Natural killer cell (primary cell): ENCODE measurements around the gene MYO15A. TPM values are rescaled to one million over a fixed set of nuclear protein-coding genes. Genes with fewer than 3 reads are reported as not detected.

ENCODE experiments used
- ATAC-seq, 3 donors: fragments of 150-1000 bp in 2 of 3; fragments of 200-7000 bp in 1 of 3; cut with Tn5 transposase; 1 replicate in 1 of 3; 2 replicates in 2 of 3; pipeline ENCODE4 v1.10.0; 2021; ENCODE audit warnings: mild to moderate bottlenecking in 2 of 3, moderate library complexity in 2 of 3
- DNase-seq, 2 donors: peaks; one replicate each; pipeline versions ENCODE4 v3.0.0 to v3.0.0-alpha.2; 2013 to 2021; ENCODE audit warnings: mixed read lengths in 1 of 2
- H3K27ac ChIP-seq: one replicate; pipeline ENCODE4 v1.5.1; 2013; ENCODE audit warnings: mild to moderate bottlenecking, low read length
- H3K27me3 ChIP-seq: one replicate; pipeline ENCODE4 v1.6.1; 2013; ENCODE audit warnings: low read length; ENCODE audit not compliant: control insufficient read depth, insufficient read depth
- H3K36me3 ChIP-seq: one replicate; pipeline ENCODE4 v1.6.1; 2013; ENCODE audit warnings: low read length; ENCODE audit not compliant: control insufficient read depth, insufficient read depth
- H3K4me1 ChIP-seq: one replicate; pipeline ENCODE4 v1.6.1; 2013; ENCODE audit warnings: low read length; ENCODE audit not compliant: control insufficient read depth, insufficient read depth
- H3K4me3 ChIP-seq: one replicate; pipeline ENCODE4 v1.5.1; 2013; ENCODE audit warnings: low read length
- H3K9me3 ChIP-seq: one replicate; pipeline ENCODE4 v1.6.1; 2013; ENCODE audit warnings: low read length; ENCODE audit not compliant: control insufficient read depth, insufficient read depth
- H3K27ac Mint-ChIP-seq, 2 donors: one replicate each; pipeline ENCODE4 v1.8.0; 2022; ENCODE audit warnings: mild to moderate bottlenecking in 2 of 2, mixed read lengths in 2 of 2, moderate library complexity in 1 of 2
- H3K27me3 Mint-ChIP-seq, 2 donors: one replicate each; pipeline ENCODE4 v1.8.0; 2022; ENCODE audit warnings: low read depth in 2 of 2, mixed read lengths in 2 of 2
- H3K36me3 Mint-ChIP-seq: one replicate; pipeline ENCODE4 v1.8.0; 2022; ENCODE audit warnings: mixed read lengths
- H3K4me1 Mint-ChIP-seq, 2 donors: one replicate each; pipeline ENCODE4 v1.8.0; 2022; ENCODE audit warnings: mixed read lengths in 2 of 2
- H3K4me3 Mint-ChIP-seq: one replicate; pipeline ENCODE4 v1.8.0; 2022; ENCODE audit warnings: mild to moderate bottlenecking, moderate library complexity, mixed read lengths
- H3K9me3 Mint-ChIP-seq, 2 donors: one replicate each; pipeline ENCODE4 v1.8.0; 2022; ENCODE audit warnings: mixed read lengths in 2 of 2
- WGBS: methylation state at CpG from one replicate; pipeline ENCODE4 v1.1.7; 2013; ENCODE audit warnings: missing lambda C conversion rate; ENCODE audit not compliant: insufficient coverage; 5-methylcytosine and 5-hydroxymethylcytosine counted together
- intact Hi-C: fragments of 100-400 bp; cut with micrococcal nuclease; formaldehyde crosslinking; loops from one replicate; pipeline ENCODE4 v1.14.2; 2022
- total RNA-seq, 4 donors: library from RNA; stranded (reverse); fragments of 120-200 nt in 1 of 4; gene quantifications; one replicate each; pipeline versions ENCODE4 v1.2.3 to v1.2.4, GENCODE V29; 2013 to 2022
- TF ChIP-seq, protein P1 (sequence below): fragments of 200-600 bp; IDR thresholded peaks from one replicate; pipeline ENCODE4 v1.8.0; 2022; ENCODE audit warnings: antibody characterized with exemption

Gene MYO15A
- total RNA-seq, 3 donors from 2014 or later (not counting 1 experiment from before 2014, with no cell fraction given) = 1.6 to 2.0 (median 1.8) TPM

DNA sequence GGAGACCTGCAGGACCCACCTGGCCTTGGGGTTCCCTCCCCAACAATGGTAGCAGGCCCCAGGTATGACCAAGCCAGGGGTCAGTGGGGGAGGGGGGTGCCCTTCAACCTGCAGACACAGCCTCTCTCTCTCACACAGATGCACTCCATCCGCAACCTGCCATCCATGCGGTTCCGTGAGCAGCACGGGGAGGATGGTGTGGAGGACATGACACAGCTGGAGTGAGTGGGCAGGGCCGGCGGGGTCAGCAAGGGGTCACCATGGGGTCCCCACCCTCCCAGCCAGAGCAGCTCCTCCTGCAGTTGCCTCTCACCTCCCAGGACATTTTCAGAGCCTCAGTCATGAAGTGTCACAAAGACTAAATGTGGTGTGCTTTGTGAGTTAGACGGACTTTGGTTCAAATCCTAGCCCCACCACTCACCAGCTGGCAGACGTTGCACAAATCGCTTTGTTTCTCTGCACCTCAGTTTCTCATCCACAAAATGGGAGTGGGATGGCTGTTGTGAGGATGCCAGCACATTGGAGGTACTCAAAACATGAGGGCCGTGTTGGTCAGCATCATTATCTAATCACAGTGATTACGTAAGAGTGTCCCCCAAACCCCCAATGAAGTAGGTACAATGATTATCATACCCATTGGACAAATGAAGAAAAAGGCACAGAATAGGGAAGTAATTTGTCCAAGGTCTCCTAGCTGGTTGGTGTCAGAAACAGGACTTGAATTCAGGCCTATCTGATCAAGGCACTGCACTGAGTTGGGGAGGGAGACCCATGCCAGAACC, 16.0 kb downstream of the MYO15A start:
- no peak overlapping the region for H3K27ac Mint-ChIP-seq
- ATAC-seq = no peak
- 97% methylated on average over 10 of the region's 11 CpGs for WGBS

DNA sequence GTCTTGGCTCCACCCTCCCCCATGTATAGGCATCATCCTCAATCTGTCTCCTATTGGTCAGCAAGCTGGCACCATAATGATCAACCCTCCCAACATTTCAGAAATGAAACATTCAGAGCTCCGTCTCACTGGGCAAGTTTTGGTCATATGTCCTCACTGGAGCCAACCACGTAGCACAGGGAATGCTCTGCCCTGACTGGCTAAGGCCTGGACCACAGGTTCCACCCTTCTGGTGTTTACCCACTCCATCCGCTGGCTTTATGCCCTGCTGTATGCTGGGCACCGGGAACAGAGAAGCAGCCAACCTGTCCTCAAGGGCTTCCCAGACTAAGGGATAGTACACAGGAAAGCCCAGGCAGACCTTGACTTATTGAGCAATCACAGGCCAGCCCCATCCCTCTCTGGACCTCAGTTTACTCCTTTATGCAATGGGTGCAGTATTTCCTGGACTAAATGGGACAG, 20.5 kb downstream of the MYO15A start:
- Histone ChIP-seq H3K27ac (no peak overlapping the region), H3K4me3 (no peak overlapping the region), H3K4me1 (no peaks in the 10 kb centered on the region), H3K36me3 (no peaks in the 10 kb centered on the region), H3K27me3 (no peaks in the 10 kb centered on the region), H3K9me3 (no peaks in the 10 kb centered on the region)
- intact Hi-C loops = no loop called here
- Mint-ChIP-seq H3K36me3 (no peaks in the 10 kb centered on the region), H3K9me3 (no peaks in the 10 kb centered on the region), H3K27me3 (no peaks in the 10 kb centered on the region), H3K27ac (no peak overlapping the region), H3K4me3 (no peak overlapping the region), H3K4me1 (no peaks in the 10 kb centered on the region)
- ATAC-seq = no peak
- TF ChIP-seq, protein P1, sequence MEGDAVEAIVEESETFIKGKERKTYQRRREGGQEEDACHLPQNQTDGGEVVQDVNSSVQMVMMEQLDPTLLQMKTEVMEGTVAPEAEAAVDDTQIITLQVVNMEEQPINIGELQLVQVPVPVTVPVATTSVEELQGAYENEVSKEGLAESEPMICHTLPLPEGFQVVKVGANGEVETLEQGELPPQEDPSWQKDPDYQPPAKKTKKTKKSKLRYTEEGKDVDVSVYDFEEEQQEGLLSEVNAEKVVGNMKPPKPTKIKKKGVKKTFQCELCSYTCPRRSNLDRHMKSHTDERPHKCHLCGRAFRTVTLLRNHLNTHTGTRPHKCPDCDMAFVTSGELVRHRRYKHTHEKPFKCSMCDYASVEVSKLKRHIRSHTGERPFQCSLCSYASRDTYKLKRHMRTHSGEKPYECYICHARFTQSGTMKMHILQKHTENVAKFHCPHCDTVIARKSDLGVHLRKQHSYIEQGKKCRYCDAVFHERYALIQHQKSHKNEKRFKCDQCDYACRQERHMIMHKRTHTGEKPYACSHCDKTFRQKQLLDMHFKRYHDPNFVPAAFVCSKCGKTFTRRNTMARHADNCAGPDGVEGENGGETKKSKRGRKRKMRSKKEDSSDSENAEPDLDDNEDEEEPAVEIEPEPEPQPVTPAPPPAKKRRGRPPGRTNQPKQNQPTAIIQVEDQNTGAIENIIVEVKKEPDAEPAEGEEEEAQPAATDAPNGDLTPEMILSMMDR = no peak
- DNase-seq = no peak
- WGBS = 76% methylated on average over 4 of the region's 4 CpGs

More for the DNA sequence above, 16.0 kb downstream of the MYO15A start:
- intact Hi-C loops = no loop called here
- no peaks in the 10 kb centered on the region for H3K27me3 ChIP-seq
- Mint-ChIP-seq H3K27me3 (no peaks in the 10 kb centered on the region), H3K4me1 (no peaks in the 10 kb centered on the region), H3K9me3 (no peaks in the 10 kb centered on the region), H3K36me3 (no peaks in the 10 kb centered on the region), H3K4me3 (no peak overlapping the region)
- H3K36me3 ChIP-seq = no peaks in the 10 kb centered on the region
- H3K9me3 ChIP-seq = peaks cover 3% of the 10 kb centered on the region
- TF ChIP-seq, protein P1 = no peak
- DNase-seq = no peak
- no peaks in the 10 kb centered on the region for H3K4me1 ChIP-seq
- no peak overlapping the region for H3K27ac ChIP-seq
- H3K4me3 ChIP-seq = no peak overlapping the region

DNA sequence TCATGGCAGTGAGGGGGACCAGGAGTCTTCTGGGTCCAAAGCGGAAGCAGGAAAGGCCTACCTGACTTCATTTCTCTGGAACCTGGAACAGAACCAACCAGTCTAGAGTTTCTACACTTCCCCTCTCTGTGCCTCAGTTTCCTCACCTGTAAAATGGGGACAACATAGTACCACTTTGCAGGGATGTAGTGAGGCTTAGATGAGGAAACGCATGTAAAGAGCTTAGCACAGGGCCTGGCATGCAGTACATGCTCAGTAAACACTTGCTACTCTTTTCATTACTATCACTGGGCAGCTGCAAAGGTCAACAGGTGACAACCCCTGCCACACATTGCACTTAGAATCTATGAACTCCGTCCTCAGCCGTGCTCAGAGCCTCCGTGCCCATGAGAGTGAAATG, 24.2 kb downstream of the MYO15A start:
- no peaks in the 10 kb centered on the region for H3K4me1 Mint-ChIP-seq
- no peaks in the 10 kb centered on the region for H3K4me1 ChIP-seq
- H3K4me3 Mint-ChIP-seq = no peak overlapping the region
- no peaks in the 10 kb centered on the region for H3K27me3 ChIP-seq
- H3K4me3 ChIP-seq = no peak overlapping the region
- H3K27ac ChIP-seq = no peak overlapping the region
- H3K27me3 Mint-ChIP-seq = peaks cover 0 to 4% of the 10 kb centered on the region in 2 donors
- H3K9me3 ChIP-seq = no peaks in the 10 kb centered on the region
- no peak for ATAC-seq
- H3K27ac Mint-ChIP-seq = no peak overlapping the region
- TF ChIP-seq, protein P1 = no peak
- H3K9me3 Mint-ChIP-seq = no peaks in the 10 kb centered on the region
- 87% methylated on average over 5 of the region's 5 CpGs for WGBS
- intact Hi-C loops = no loop called here
- H3K36me3 Mint-ChIP-seq = no peaks in the 10 kb centered on the region
- no peak for DNase-seq
- H3K36me3 ChIP-seq = no peaks in the 10 kb centered on the region
